Hematopoietic multipotent progenitor cell treated with erythropoietin and hydrocortisone succinate and interleukin-3 and kit ligand, for 17 days (in vitro differentiated cells): Measurements from ENCODE around the gene GPC5.

Experiments
- DNase-seq: peaks from one replicate; pipeline ENCODE4 v3.0.0-alpha.2; 2015; ENCODE audit warnings: low spot score

Gene GPC5

DNA sequence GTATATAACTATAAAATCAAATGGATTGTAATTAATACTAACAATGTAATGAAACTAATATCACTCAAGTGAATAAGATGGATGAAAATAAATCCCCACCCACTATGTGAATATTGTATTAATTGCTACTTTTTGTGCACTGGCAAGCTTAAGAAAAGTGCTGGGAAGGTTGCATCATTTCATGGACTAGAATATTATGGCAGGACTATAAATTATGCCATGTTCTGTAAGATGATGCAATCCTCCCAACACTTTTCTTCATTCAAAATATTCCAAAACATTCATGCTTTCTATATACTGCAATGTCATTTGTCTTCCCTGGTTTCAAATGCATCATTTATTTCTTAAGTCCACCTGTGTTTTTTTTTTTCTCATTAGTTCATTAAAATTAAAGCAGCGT, 1370.6 kb downstream of the GPC5 start:
- DNase-seq = no peak

DNA sequence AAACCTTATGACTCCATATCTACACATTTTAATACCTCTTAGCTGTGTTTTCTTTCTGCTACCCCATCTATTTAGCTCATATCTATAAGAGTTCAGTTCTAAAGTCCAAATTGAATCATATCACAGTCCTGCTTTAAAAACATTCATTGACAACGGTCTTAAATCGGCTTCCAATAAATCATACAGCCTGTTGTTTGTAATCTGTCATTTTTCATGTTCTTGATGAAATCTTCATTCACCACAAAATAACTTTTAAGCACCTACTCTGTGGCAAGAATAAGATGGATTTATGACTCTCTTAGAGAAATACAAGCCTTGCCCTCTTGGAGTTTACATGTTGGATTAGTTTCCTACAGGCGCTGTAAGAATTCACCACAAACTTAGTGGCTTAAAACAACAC, 1377.2 kb downstream of the GPC5 start:
- DNase-seq = no peak

DNA sequence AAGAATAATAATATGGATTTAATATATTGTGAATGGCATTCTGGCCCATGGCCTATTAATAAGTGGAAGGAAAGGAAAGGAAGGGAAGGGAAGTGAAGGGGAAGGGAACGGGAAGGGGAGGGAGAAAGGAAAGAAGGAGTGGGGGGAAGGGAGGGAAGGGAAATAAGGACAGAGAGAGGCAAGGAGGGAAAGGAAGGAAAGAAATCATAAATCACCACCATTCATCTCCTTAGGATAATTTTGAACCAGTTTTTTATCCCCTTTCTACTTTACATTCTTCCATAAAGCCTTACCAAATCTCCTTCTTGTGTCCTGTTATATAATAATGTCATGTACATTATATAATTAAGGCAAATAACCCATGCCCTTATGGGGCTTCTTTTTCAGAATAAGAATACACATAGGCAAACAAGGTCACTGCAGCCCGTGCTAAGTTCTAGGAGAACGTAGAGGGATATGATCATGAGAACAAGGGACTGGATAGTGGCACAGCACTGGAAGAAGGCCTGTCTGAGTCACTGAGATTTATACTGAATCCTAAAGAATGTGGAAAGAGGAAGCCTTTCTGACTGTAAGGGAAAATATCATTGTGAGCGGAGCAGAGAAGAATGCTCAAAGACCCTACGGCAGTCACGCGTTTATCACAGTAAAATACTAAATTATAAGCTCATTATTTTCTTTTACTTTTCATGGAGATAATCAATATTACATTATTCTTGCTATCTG, 1383.7 kb downstream of the GPC5 start:
- no peak for DNase-seq

DNA sequence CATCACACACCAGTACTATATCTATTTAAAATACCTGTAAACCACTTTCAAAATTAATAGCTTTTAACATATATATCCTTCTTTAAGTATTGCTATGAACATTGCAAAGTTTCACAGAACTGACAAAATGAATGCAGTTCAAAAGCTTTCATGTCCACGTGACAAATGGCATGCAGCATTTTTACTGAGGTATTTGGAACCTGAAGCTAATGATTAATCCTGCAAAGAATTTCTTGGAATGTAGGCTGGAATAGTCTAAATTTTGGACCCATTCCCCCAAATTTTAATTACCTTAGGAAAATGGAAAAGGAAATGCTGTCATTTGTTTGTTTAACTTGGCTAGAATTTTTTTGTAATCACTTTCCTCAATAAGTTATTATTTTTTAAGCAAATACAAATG, 1404.4 kb downstream of the GPC5 start:
- no peak for DNase-seq

DNA sequence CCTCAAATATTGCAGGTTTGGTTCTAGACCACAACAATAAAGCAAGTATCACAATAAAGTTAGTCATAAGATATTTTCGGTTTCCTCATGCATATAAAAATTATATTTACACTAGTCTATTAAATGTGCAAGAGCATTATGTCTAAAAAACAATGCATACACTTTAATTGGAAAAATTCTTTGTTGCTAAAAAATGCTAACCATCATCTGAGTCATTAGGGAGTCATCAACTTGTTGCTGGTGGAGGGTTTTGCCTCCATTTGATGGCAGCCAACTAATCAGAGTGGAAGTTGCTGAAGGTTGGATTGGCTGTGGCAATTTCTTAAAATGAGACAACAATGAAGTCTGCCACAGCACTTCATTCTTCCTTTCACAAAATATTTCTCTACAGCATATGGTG, 1405.9 kb downstream of the GPC5 start:
- DNase-seq = no peak

DNA sequence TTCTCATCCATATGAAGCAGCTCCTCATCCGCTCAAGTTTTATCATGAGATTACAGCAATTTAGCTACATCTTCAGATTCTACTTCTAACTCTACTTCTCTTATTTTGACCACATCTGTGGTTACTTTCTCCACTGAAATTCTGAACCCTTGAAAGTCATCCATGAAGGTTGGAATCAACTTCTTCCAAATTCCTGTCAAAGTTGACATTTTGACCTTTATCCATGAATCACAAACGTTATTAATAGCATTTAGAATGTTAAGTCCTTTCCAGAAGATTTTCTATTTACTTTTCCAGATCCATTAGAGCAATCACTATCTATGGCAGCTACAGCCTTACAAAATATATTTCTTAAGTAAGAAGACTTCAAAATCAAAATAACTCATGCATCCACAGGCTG, 1406.5 kb downstream of the GPC5 start:
- no peak for DNase-seq

DNA sequence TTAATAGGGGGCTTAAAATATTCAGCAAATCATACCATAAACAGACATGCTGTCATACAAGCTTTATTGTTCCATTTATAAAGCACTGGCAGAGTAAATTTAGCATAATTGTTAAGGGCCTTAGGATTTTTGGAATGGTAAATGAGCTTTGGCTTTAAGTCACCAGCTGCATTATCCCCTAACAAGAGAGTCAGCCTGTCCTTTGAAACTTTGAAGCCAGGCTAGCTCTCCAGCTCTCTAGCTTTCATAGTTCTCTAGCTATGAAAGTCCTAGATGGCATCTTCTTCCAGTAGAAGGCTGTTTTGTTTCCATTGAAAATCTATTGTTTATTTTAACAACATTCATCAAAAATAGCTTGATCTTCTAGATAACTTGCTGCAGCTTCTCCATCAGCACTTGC, 1407.3 kb downstream of the GPC5 start:
- DNase-seq = no peak

DNA sequence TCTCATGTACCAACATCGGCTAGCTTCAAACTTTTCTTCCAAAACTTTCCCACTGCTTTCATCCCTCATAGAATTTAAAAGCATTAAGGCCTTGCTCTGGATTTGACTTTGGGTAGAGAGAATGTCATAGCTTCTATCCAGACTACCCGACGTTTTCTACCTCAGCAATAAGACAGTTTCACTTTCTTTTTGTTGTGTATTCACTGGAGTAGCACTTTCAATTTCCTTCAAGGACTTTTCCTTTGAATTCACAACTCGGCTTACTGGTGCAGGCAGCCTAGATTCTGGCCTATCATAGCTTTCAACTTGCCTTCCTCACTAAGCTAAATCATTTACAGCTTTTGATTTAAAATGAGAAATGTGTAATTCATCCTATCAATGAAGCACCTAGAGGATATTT, 1407.8 kb downstream of the GPC5 start:
- DNase-seq = no peak

DNA sequence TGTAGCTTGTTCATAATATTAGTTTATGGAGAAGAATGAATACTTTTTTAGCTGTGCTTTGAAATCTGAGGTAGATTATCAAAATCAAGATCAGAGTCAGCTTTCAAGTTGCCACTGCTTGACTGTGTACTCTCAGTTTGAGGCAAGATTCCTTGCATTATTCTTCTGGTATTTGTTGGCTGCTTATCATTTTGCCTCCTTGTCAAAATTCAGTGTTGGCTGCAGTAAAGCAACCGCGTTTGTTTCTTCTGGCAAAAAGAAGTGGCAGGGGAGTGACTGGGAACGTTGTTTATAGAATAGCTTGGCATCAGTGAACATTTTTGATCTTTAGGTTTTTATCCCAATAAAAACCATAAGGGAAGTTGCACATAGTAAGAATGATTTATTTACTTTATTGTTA, 1408.9 kb downstream of the GPC5 start:
- no peak for DNase-seq

DNA sequence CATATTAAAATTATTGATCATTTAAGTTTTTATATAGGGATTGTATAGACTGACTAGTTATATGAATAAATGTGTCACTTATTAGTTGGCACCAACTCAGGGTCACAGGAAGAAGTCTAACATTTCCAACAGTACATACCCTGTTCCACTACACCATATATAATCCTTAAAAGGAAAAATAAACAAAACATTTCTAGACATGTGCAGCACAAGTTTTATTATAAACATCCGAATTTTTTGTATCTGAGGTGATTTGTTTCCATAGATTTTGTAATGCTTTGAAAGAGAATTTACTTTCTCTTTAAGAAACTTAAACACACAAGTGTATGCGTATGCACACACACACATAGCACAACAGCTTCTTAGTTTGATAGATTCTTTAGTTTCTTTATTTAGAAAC, 1409.5 kb downstream of the GPC5 start:
- no peak for DNase-seq

DNA sequence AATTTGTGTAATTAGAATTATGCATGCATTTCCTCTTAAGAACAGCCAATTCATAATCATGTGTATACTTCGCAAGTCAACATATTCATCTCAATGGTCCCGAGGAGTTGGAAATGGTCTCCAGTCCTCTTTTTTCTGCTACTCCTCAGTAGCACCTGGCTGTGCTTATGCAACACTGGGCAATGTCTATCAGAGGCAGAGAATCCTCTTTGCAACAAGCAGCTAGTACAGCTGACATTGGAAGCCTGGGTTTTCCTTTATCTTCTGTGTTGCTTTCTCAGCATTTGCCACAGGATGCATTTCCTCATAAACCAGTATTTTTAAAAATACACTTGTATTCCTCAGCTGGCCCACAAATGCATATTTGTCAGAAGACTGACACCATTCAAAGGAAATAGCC, 1422.9 kb downstream of the GPC5 start:
- DNase-seq = no peak

DNA sequence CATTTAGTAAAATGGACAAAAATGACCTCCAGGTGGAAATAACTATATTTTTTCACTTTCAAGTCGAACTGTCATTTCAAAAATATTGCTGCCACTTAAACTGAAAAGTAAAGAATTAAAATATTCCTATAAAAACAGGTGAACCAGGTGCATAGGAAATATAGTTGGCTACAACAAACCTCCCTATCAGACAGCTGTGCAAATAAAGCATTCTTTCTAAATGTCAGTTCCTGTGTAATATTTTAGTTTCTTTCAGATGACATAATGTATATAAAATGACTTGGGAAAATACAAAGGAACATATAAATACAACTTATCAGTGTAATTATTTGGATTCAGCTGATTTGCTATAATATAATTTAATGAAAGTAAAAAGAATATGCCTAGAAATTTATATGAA, 1424.6 kb downstream of the GPC5 start:
- DNase-seq = no peak

DNA sequence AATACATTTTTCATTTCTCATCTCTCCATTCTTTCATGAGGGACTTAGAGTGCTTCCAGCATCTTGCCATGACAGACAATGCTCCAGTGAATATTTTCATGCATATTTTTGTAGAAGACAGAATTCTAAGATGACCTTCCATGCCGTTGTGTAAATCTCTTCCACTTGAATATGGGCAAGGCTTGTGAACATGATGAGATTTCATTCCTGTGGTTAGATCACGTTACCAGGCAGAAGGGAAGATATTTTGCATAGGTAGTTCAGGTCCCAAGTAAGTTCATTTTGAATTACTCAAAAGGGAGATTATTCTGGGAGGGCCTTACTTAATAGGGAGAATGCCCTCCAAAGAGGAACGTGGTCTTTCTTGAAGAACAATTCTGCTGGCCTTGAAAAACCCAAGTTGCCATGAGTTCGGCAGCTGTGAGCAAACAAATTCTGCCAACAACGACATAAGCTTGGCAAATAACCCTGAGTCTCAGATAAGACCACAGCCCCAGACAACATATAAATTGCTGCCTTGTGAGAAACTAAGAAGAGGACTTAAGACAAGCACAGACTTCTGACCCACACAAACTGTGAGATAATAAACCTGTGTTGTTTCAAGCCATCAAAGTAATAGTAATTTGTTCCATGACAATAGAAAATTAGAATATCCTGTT, 1427.6 kb downstream of the GPC5 start:
- DNase-seq = no peak

DNA sequence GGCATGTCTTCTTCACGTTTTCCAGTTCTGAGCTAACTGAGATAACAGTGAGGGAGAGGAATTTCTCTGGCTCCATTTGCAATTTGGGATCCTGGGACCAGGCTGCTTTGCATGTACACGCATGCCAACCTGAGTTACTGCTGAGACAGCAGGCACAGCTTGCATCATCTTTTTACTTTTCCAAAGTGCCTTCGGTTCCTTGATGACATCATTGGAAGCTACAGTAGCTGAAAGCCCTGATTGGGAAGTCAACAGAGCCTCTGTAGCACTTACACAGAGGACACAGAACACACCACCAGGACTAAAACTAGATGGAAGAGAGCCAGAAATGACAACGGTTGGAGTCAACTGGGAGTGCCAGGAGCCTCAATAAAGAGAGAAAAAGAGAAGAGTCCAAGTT, 1429.1 kb downstream of the GPC5 start:
- DNase-seq = no peak

DNA sequence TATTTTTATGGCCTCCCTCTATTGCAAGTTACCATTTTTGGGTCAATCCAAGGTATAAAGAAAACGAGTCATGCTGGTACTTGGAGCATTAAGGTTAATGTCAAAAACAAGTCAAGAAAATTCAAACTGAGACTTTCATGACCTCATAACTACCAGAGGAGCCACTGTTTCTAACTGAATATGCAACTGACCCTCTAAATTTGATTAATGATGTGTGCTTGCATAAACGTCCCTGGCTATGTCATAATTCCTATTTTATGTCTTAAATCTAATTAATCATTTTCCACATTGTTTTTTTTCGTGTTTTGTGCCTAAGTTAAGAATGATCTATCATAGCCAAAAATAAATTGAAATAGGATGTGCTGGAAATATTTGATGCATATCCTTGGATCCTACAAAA, 1431.5 kb downstream of the GPC5 start:
- DNase-seq = no peak

DNA sequence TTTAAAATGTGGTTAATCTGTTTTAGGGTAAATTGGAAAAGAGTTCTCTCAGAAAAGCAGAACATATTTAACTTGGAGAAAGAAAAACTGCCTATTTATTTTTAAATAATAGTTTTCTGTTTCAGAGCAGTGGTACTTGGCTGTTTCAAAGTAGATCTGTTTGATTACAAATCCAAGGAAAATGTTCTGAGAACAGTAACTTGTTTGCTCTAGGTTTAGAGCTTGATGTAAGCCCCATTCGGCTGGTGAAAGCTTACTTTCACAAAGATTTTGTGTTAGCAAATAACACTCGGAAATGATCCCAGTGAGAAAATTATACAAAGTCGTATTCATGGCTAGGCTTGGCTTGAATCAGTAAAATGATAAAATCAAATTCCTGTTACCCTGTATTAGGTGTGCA, 1432.4 kb downstream of the GPC5 start:
- DNase-seq = no peak

DNA sequence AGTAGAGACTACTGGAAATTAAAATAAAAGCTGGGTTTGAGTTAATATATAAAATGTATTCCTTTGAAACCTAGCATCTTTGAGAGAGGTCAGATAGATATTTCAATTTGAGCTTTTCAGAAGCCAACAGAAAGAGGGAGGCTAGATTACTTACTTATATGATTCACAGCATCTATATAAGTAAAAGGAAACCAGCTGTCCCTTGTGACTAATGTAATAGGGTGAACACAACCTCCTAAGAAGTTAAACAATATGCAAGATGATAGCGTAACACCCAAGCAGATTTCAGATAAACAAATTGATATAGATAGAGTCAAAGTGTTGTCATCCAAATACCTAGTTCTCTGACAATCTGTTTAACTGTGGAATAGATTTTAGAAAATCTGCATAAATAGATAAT, 1434.7 kb downstream of the GPC5 start:
- DNase-seq = no peak

DNA sequence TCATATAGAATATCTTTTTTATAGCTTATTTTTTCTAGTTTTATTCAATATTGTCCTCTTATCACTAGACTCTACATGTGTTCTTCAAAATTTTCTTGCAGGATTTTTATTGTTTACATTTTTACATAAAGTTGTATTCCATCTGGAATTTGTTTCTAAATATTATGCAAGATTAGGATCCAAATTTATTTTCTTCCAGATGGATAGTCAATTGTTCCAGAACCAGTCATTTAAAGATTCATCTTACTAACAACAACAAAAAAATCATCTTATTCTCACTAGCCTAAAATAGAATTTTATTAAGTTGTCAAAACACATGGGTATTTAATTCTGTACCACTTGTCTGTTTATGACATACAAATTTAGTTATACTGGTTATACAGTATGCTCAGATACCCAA, 1437.8 kb downstream of the GPC5 start:
- DNase-seq = no peak

DNA sequence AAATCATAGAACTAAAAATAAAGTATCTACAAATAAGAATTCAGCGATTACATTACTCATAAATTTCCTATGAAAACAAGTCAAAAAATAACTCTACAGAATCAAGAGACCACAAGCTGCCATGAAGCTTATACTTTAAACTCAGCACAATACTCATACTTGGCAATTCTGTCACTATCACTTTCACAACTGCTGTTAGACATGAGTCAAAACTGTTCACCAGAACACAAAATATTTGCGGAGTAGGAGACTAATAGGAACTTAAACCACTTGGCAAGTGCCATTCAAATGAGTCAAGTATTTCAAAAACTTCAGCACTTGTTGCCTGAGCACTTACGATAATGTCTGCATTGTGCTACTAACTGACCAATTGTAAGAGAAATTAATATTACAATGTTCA, 1440.4 kb downstream of the GPC5 start:
- no peak for DNase-seq

DNA sequence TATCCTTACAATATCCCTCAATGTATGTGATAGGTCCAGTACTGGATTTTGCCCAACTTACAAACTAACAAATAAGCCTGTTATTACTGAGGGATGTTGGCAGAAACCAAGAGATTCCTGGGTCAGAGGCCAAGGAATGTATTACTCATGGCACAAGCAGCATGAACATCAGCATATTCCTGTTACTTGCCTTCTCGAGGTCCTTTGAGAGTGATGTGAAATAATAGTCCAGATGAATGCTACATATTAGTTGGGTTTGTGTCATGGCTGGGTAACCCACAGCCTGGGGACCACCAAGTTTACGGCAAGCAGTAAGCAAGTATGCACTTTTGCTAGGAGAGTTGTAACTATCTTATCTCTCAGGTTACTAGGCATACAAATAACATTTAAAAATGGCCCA, 1443.7 kb downstream of the GPC5 start:
- DNase-seq = no peak

DNA sequence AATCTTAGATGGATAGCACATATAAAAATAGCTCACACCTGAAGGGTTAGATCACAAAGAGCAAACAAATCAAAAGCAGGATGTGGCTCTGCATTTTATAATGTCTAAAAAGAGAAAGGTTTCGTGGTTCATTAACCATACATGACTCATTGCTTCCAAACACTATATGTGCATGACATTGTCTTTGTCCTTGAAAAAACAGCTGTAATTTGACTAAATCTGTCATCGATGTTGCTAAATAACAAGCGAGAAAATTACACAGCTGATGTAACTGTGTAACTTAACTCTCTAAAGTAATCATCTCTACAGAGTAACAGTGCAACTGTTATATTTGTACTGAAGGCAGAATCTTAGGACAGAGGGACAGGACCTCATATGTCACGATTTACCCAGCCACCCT, 1445.1 kb downstream of the GPC5 start:
- no peak for DNase-seq

DNA sequence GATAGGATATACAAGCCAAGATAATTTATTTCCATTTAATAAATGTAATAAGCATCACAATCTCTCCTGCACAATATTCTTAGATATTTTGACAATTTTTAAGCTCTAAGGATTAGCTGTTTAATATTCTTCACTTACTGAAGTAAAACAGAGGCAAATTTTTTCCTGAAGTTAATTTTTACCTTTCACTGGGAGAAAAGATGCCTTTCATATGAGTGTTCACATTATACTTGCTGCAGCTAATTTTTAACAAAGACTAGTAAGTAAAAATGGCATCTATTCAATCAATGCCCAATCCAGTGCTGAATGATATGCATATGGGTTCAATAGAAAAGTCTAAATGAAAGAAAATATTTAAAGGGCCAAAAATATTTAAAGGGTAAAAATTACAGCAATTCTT, 1451.0 kb downstream of the GPC5 start:
- no peak for DNase-seq

DNA sequence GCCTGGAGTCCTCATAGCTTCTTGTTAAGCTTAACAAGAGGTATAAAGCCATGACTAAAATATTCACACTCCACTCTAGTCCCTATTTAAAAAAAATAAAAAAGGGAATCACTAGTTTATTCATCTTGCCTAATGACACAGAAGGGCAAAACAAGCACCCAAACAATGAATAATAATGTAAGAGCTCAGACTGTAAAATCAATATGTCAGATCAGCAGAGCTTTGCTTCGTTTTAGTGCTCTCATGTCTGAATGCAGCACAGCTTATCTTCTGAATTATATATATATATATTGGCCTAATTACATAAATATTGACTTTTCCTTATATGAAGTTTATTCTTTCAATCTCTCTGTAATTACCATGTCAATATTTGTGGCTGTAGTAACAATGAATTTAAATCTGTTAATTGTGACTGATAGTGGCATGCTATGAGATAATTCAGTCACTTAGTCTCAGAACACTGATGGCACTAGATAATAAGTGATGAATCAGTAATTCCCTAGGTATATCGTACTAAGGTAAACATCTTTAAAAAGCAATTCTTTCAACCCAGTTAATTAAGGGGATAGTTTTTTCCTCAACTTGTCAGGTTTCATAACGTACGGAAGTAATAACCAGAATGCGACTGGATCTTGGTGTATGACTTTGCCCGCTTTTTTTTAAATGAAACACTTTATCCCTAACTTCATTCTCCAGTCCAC, 1466.3 kb downstream of the GPC5 start:
- no peak for DNase-seq

DNA sequence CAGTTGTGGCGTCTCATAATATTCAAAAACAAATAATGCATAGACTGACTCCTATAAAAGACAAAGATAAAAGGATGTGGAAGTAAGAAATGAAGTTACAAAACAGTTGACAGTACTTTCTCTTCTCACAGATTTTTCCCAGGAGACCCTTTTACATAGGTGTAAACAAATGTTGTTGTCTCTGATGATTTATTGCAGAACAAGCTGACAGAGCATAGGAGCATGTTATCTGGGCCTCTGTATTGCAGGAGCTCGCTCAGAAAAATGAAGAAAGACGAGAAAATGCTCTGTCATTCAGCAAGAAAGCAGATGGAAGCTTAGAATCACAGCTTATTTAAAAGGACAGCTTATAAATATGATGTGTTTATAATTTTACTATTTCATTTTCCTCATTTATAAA, 1474.6 kb downstream of the GPC5 start:
- DNase-seq = no peak
